HL-60 (cell line): ENCODE measurements around the gene PITPNC1.

ENCODE experiments used
- DNase-seq, 2 experiments: peaks; one replicate each; pipeline ENCODE4 v3.0.0-alpha.2; 2010 to 2020; ENCODE audit warnings: low read depth in 1 of 2, low spot score in 1 of 2
- H3K27ac ChIP-seq: fragments of 250-450 bp; sonication (Bioruptor Pico); replicated peaks from 2 replicates; pipeline ENCODE4 v1.5.1; 2020; ENCODE audit warnings: mild to moderate bottlenecking, moderate library complexity
- H3K27me3 ChIP-seq: fragments of 250-450 bp; sonication (Bioruptor Pico); 2 replicates; pipeline ENCODE4 v1.5.1; 2021; ENCODE audit warnings: mild to moderate bottlenecking, moderate library complexity; ENCODE audit not compliant: insufficient read depth, poor library complexity, severe bottlenecking
- H3K4me3 ChIP-seq: replicated peaks from 2 replicates; pipeline ENCODE4 v1.5.1; 2011; ENCODE audit warnings: mild to moderate bottlenecking, control low read depth, low read length; ENCODE audit not compliant: insufficient read depth
- CTCF ChIP-seq: IDR thresholded peaks from one replicate; pipeline ENCODE4 v1.5.1; 2011; ENCODE audit warnings: low read length, control low read depth, inconsistent platforms; ENCODE audit not compliant: insufficient read depth
- GABPA ChIP-seq: IDR thresholded peaks from 2 replicates; pipeline ENCODE4 v1.6.1; 2012; ENCODE audit warnings: low read depth
- POLR2AphosphoS5 ChIP-seq: IDR thresholded peaks from 2 replicates; pipeline ENCODE4 v1.6.1; 2012; ENCODE audit warnings: low read depth
- REST ChIP-seq: IDR thresholded peaks from 2 replicates; pipeline ENCODE4 v1.6.1; 2012; ENCODE audit warnings: low read depth; ENCODE audit not compliant: insufficient replicate concordance
- SPI1 ChIP-seq: IDR thresholded peaks from 2 replicates; pipeline ENCODE4 v1.6.1; 2012; ENCODE audit warnings: low read depth, mild to moderate bottlenecking, borderline replicate concordance

Gene PITPNC1

GRCh38 chr17:67459985-67460384 is 82.9 kb downstream of the PITPNC1 start:
- TF ChIP-seq CTCF (no peak), GABPA (no peak), SPI1 (no peak), REST (no peak), POLR2AphosphoS5 (no peak)
- DNase-seq: no peak
- no peak overlapping the region for H3K27ac ChIP-seq
- H3K4me3 ChIP-seq: no peak overlapping the region
- H3K27me3 ChIP-seq: no peaks in the 10 kb centered on the region

- Histone ChIP-seq H3K4me3 (no peak overlapping the region), H3K27me3 (no peaks in the 10 kb centered on the region), H3K27ac (no peak overlapping the region)
- TF ChIP-seq GABPA (no peak), SPI1 (no peak), CTCF (no peak), POLR2AphosphoS5 (no peak), REST (no peak)
- no peak for DNase-seq
These were observed 84.2 kb downstream of the PITPNC1 start for GRCh38 chr17:67461228-67461780.

- Histone ChIP-seq H3K4me3 (no peak overlapping the region), H3K27ac (no peak overlapping the region), H3K27me3 (no peaks in the 10 kb centered on the region)
- DNase-seq: no peak
- TF ChIP-seq SPI1 (no peak), POLR2AphosphoS5 (no peak), REST (no peak), GABPA (no peak), CTCF (no peak)
These were observed 84.8 kb downstream of the PITPNC1 start for GRCh38 chr17:67461876-67462275.
